ENCODE results near the gene DIPK2A.

DIPK2A gene

GRCh38 chr3:143971359-143972154 lies at the start of gene DIPK2A:
Gene DIPK2A (plus strand): TSS chr3:143971823. CDS start chr3:143972333, 510 bp downstream.
- peak; percentile 97 for DNase-seq (ENCODE audit: low read depth)
- TF ChIP-seq CTCF (IDR thresholded peaks at IDR 0.05; ENCODE audit: insufficient read depth, low read depth, low read length, missing control alignments), result no peak
- H3K4me3 ChIP-seq (ENCODE audit: low read depth, low read length), result peak within 1 kb of the TSS; percentile 97

GRCh38 chr3:143924522-143925285 lies 46.9 kb upstream of the DIPK2A start:
- H3K4me3 ChIP-seq (ENCODE audit: low read depth, low read length), result peak overlapping the region; percentile 24
- no peak for TF ChIP-seq CTCF (IDR thresholded peaks at IDR 0.05; ENCODE audit: insufficient read depth, low read depth, low read length, missing control alignments)
- peak; percentile 38 for DNase-seq (ENCODE audit: low read depth)

DNA sequence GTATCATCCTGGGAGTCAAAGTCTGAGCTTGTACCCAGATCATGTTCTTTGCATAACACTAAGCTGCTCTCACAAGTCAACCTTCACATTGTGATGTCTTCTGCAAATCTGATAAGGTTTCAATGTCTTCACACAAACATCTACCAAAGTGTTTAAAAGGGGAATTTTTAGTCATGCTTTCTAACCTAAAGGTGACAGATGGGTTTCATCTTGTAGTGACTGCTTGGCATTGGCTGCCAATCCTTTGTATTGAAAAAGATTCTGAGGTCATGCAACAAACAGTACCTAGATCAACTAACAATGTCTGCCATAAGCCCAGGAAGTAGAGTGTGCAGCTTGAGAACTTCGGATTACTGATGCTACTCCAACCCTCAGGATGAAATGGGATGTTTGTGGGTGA lies 43.6 kb upstream of the DIPK2A start:
- TF ChIP-seq CTCF (IDR thresholded peaks at IDR 0.05; ENCODE audit: insufficient read depth, low read depth, low read length, missing control alignments), result no peak
- peak; percentile 22 for DNase-seq (ENCODE audit: low read depth)
- H3K4me3 ChIP-seq (ENCODE audit: low read depth, low read length), result no peak overlapping the region

GRCh38 chr3:143928541-143929255 lies 42.9 kb upstream of the DIPK2A start:
- no peak for DNase-seq (ENCODE audit: low read depth)
- no peak overlapping the region for H3K4me3 ChIP-seq (ENCODE audit: low read depth, low read length)
- no peak for TF ChIP-seq CTCF (IDR thresholded peaks at IDR 0.05; ENCODE audit: insufficient read depth, low read depth, low read length, missing control alignments)

- H3K4me3 ChIP-seq (ENCODE audit: low read depth, low read length), result no peak overlapping the region
- TF ChIP-seq CTCF (IDR thresholded peaks at IDR 0.05; ENCODE audit: insufficient read depth, low read depth, low read length, missing control alignments), result no peak
- no peak for DNase-seq (ENCODE audit: low read depth)
These were observed 36.8 kb upstream of the DIPK2A start for GRCh38 chr3:143934791-143935190.

DNA sequence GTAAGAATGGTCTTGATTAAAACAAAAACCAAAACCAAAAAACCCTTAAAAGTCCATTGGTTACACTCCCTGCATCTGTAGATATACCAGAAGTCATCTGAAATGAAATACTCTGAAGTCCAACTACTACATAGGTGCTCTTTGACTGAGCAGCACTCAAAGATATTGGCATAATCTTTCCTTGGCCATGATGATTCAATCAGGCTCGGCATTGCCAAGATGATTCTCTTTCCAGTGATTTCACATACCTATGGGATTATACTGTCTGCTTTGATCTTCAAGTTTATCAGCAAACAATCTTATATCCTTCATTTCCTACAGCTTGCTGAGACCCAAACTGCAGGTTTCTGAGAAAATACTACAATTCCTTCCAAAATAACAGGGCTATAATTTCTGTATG lies 35.9 kb upstream of the DIPK2A start:
- no peak overlapping the region for H3K4me3 ChIP-seq (ENCODE audit: low read depth, low read length)
- no peak for TF ChIP-seq CTCF (IDR thresholded peaks at IDR 0.05; ENCODE audit: insufficient read depth, low read depth, low read length, missing control alignments)
- no peak for DNase-seq (ENCODE audit: low read depth)

Measured in GM12865 (cell line).